ACC112 (cell line): ENCODE measurements around the gene HADHB.

Experiments
- H2AFZ ChIP-seq: fragments of 200-600 bp; sonication (generic); one replicate; pipeline ENCODE4 v1.6.0; 2017; ENCODE audit warnings: antibody characterized with exemption, low read length; ENCODE audit not compliant: unreplicated experiment
- H3K27ac ChIP-seq: fragments of 200-600 bp; sonication (generic); 2 replicates; pipeline ENCODE4 v1.5.1; 2014; ENCODE audit warnings: low read depth, mild to moderate bottlenecking, antibody characterized with exemption, low read length, moderate library complexity
- H3K27me3 ChIP-seq: fragments of 200-600 bp; sonication (generic); 2 replicates; pipeline ENCODE4 v1.6.1; 2014; ENCODE audit warnings: mild to moderate bottlenecking, antibody characterized with exemption, low read length, moderate library complexity, mixed read lengths; ENCODE audit not compliant: insufficient read depth
- H3K36me3 ChIP-seq: fragments of 200-600 bp; sonication (generic); 2 replicates; pipeline ENCODE4 v1.6.1; 2016; ENCODE audit warnings: mild to moderate bottlenecking, antibody characterized with exemption, low read length, moderate library complexity, mixed read lengths; ENCODE audit not compliant: insufficient read depth
- H3K4me1 ChIP-seq: fragments of 200-600 bp; sonication (generic); one replicate; pipeline ENCODE4 v1.6.1; 2016; ENCODE audit warnings: low read length, mixed read lengths; ENCODE audit not compliant: insufficient read depth, unreplicated experiment, control insufficient read depth
- H3K4me3 ChIP-seq: fragments of 200-600 bp; sonication (generic); 2 replicates; pipeline ENCODE4 v1.5.1; 2014; ENCODE audit warnings: mild to moderate bottlenecking, low read depth, low read length
- H3K79me2 ChIP-seq: fragments of 200-600 bp; sonication (generic); one replicate; pipeline ENCODE4 v1.6.0; 2016; ENCODE audit warnings: low read length; ENCODE audit not compliant: control insufficient read depth, unreplicated experiment, insufficient read depth

Gene HADHB

GRCh38 chr2:26270373-26270772 lies 25.6 kb downstream of the HADHB start:
- Histone ChIP-seq H3K27ac (peak overlapping the region; percentile 68), H3K4me3 (peak overlapping the region; percentile 24; the same call in 1 of the 2 replicates)

GRCh38 chr2:26273501-26273900 lies 28.8 kb downstream of the HADHB start:
- H3K27ac ChIP-seq: peak overlapping the region; percentile 87
- H3K27me3 ChIP-seq: no peaks in the 10 kb centered on the region
- H3K4me3 ChIP-seq: no peak overlapping the region
- peaks cover 8% of the 10 kb centered on the region for H3K36me3 ChIP-seq
- H3K79me2 ChIP-seq: no peaks in the 10 kb centered on the region
- H2AFZ ChIP-seq: no peak overlapping the region
- peaks cover 42% of the 10 kb centered on the region for H3K4me1 ChIP-seq

More at GRCh38 chr2:26270373-26270772, 25.6 kb downstream of the HADHB start:
- Histone ChIP-seq H3K27me3 (no peaks in the 10 kb centered on the region), H3K4me1 (peaks cover 51% of the 10 kb centered on the region), H3K36me3 (no peaks in the 10 kb centered on the region; the same call in 1 of the 2 replicates), H2AFZ (no peak overlapping the region), H3K79me2 (no peaks in the 10 kb centered on the region)

- H3K36me3 ChIP-seq: peaks cover 13% of the 10 kb centered on the region
- H3K4me1 ChIP-seq: peaks cover 36% of the 10 kb centered on the region
- H2AFZ ChIP-seq: no peak overlapping the region
- peak overlapping the region; percentile 54; the same call in 1 of the 2 replicates for H3K4me3 ChIP-seq
- peak overlapping the region; percentile 87 for H3K27ac ChIP-seq
- no peaks in the 10 kb centered on the region for H3K27me3 ChIP-seq
- no peaks in the 10 kb centered on the region for H3K79me2 ChIP-seq
Observed at GRCh38 chr2:26274058-26274613, 29.4 kb downstream of the HADHB start.

- H3K36me3 ChIP-seq: peaks cover 22% of the 10 kb centered on the region
- no peak overlapping the region for H3K4me3 ChIP-seq
- H3K27ac ChIP-seq: no peak overlapping the region
- peaks cover 19% of the 10 kb centered on the region for H3K4me1 ChIP-seq
- no peaks in the 10 kb centered on the region for H3K79me2 ChIP-seq
- no peaks in the 10 kb centered on the region for H3K27me3 ChIP-seq
- H2AFZ ChIP-seq: no peak overlapping the region
Observed at GRCh38 chr2:26276484-26277227, 31.9 kb downstream of the HADHB start.

GRCh38 chr2:26279886-26280285 lies 35.1 kb downstream of the HADHB start:
- H2AFZ ChIP-seq: no peak overlapping the region
- H3K36me3 ChIP-seq: peaks cover 26% of the 10 kb centered on the region
- no peak overlapping the region for H3K4me3 ChIP-seq
- H3K79me2 ChIP-seq: no peaks in the 10 kb centered on the region
- H3K27me3 ChIP-seq: no peaks in the 10 kb centered on the region
- H3K27ac ChIP-seq: no peak overlapping the region
- H3K4me1 ChIP-seq: peaks cover 11% of the 10 kb centered on the region

- no peaks in the 10 kb centered on the region for H3K27me3 ChIP-seq
- H3K4me1 ChIP-seq: peaks cover 8% of the 10 kb centered on the region
- H3K27ac ChIP-seq: no peak overlapping the region
- H3K4me3 ChIP-seq: no peak overlapping the region
- H2AFZ ChIP-seq: no peak overlapping the region
- no peaks in the 10 kb centered on the region for H3K79me2 ChIP-seq
- peaks cover 29% of the 10 kb centered on the region for H3K36me3 ChIP-seq
Observed at GRCh38 chr2:26281226-26281625, 36.5 kb downstream of the HADHB start.

GRCh38 chr2:26283606-26284005 lies 38.9 kb downstream of the HADHB start:
- no peaks in the 10 kb centered on the region for H3K79me2 ChIP-seq
- H3K4me1 ChIP-seq: peaks cover 8% of the 10 kb centered on the region
- H3K4me3 ChIP-seq: no peak overlapping the region
- H2AFZ ChIP-seq: no peak overlapping the region
- peak overlapping the region; percentile 49 for H3K27ac ChIP-seq
- H3K36me3 ChIP-seq: peaks cover 20% of the 10 kb centered on the region
- no peaks in the 10 kb centered on the region for H3K27me3 ChIP-seq

GRCh38 chr2:26284132-26284531 lies 39.4 kb downstream of the HADHB start:
- Histone ChIP-seq H3K4me3 (no peak overlapping the region), H3K27me3 (no peaks in the 10 kb centered on the region), H3K79me2 (no peaks in the 10 kb centered on the region), H3K27ac (peak overlapping the region; percentile 49), H3K36me3 (peaks cover 16% of the 10 kb centered on the region), H2AFZ (no peak overlapping the region), H3K4me1 (peaks cover 8% of the 10 kb centered on the region)

- Histone ChIP-seq H3K27ac (no peak overlapping the region), H3K27me3 (no peaks in the 10 kb centered on the region), H3K4me1 (peaks cover 8% of the 10 kb centered on the region), H2AFZ (no peak overlapping the region), H3K4me3 (no peak overlapping the region), H3K79me2 (no peaks in the 10 kb centered on the region), H3K36me3 (peaks cover 12% of the 10 kb centered on the region)
Observed at GRCh38 chr2:26285931-26286330, 41.2 kb downstream of the HADHB start.

- no peaks in the 10 kb centered on the region for H3K27me3 ChIP-seq
- 0 out of 2 replicates have a peak, but pooled peaks cover 3% of the 10 kb centered on the region for H3K36me3 ChIP-seq
- no peaks in the 10 kb centered on the region for H3K79me2 ChIP-seq
- H3K27ac ChIP-seq: no peak overlapping the region
- peaks cover 9% of the 10 kb centered on the region for H3K4me1 ChIP-seq
- no peak overlapping the region for H2AFZ ChIP-seq
- H3K4me3 ChIP-seq: no peak overlapping the region
Observed at GRCh38 chr2:26290001-26290400, 45.3 kb downstream of the HADHB start.

- H3K27me3 ChIP-seq: no peaks in the 10 kb centered on the region
- peak overlapping the region; percentile 25 for H3K27ac ChIP-seq
- no peak overlapping the region for H2AFZ ChIP-seq
- H3K36me3 ChIP-seq: no peaks in the 10 kb centered on the region
- no peaks in the 10 kb centered on the region for H3K79me2 ChIP-seq
- no peak overlapping the region for H3K4me3 ChIP-seq
- peaks cover 9% of the 10 kb centered on the region for H3K4me1 ChIP-seq
Observed at GRCh38 chr2:26292646-26293045, 47.9 kb downstream of the HADHB start.
